Mucosa of descending colon (tissue), 3 donors: Measurements from ENCODE around the gene ARSH. TPM values are rescaled to one million over a fixed set of nuclear protein-coding genes. Genes with fewer than 3 reads are reported as not detected.

Source experiments
- ATAC-seq: fragments of 200-7000 bp; cut with Tn5 transposase; one replicate; pipeline ENCODE4 v1.9.1; 2020; ENCODE audit warnings: mild to moderate bottlenecking, moderate library complexity
- DNase-seq, 3 donors: peaks; one replicate each; pipeline ENCODE4 v3.0.0-alpha.2; 2020
- H3K36me3 ChIP-seq: fragments of 200-600 bp; one replicate; pipeline ENCODE4 v1.8.0; 2021; ENCODE audit warnings: low read depth, mild to moderate bottlenecking
- H3K4me1 ChIP-seq: fragments of 200-600 bp; one replicate; pipeline ENCODE4 v1.8.0; 2021; ENCODE audit warnings: low read depth, mild to moderate bottlenecking
- H3K4me3 ChIP-seq: fragments of 200-600 bp; one replicate; pipeline ENCODE4 v1.8.0; 2021; ENCODE audit warnings: mild to moderate bottlenecking
- H3K9me3 ChIP-seq: fragments of 200-600 bp; one replicate; pipeline ENCODE4 v1.8.0; 2021; ENCODE audit warnings: mild to moderate bottlenecking
- intact Hi-C, 2 donors: fragments of 100-400 bp; cut with DNase I in 1 of 2; cut with micrococcal nuclease in 1 of 2; formaldehyde crosslinking; loops; one replicate each; pipeline versions ENCODE4 v1.11.0 to v1.11.1; 2022; cut with DNase I, micrococcal nuclease
- total RNA-seq, 3 donors: library from RNA; stranded (reverse); fragmentation: NEBNext Ultra II Directional in 2 of 3; extraction: Animal tissue kit (Norgen Biotek cat#: 25700) in 2 of 3; gene quantifications; one replicate each; pipeline versions ENCODE4 v1.2.1 to v1.2.4, GENCODE V29; 2021 to 2023
- TF ChIP-seq, protein P1 (sequence below): fragments of 200-600 bp; IDR thresholded peaks from one replicate; pipeline ENCODE4 v1.8.0; 2022; ENCODE audit warnings: antibody characterized with exemption, mild to moderate bottlenecking
- donor health status: DM: no; HTN: no; CAD: no; lungs with moderate emphysema.
- donor health status: DM: no; HTN: no; CAD: no.
- donor health status: DM: no; HTN: yes; CAD: no.

The ARSH gene
- total RNA-seq, 3 donors from 2014 or later: not detected

DNA sequence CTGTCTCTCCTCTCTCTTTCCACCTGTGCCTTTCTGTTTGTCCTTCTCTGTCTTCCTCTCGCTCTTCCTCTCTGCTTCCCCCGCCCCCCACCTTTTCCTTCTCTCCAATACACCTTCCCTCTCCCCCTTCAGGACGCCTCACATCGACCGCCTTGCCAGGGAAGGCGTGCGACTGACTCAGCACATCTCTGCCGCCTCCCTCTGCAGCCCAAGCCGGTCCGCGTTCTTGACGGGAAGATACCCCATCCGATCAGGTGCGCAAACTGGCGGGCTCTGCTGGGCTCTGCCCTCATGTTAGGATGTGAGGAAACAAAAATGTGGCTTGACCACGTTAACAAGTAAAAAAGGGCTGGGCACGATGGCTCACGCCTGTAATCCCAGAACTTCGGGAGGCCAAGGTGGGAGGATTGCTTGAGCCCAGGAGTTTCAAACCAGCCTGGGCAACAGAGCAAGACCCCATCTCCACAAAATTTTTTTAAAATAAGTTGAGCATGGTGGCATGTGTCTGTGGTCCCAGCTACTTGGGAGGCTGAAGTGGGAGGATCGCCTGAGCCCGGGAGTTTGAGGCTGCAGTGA is 70.2 kb downstream of the ARSH start:
- no peaks in the 10 kb centered on the region for H3K36me3 ChIP-seq
- H3K4me1 ChIP-seq: no peaks in the 10 kb centered on the region
- ATAC-seq: no peak
- TF ChIP-seq, protein P1, sequence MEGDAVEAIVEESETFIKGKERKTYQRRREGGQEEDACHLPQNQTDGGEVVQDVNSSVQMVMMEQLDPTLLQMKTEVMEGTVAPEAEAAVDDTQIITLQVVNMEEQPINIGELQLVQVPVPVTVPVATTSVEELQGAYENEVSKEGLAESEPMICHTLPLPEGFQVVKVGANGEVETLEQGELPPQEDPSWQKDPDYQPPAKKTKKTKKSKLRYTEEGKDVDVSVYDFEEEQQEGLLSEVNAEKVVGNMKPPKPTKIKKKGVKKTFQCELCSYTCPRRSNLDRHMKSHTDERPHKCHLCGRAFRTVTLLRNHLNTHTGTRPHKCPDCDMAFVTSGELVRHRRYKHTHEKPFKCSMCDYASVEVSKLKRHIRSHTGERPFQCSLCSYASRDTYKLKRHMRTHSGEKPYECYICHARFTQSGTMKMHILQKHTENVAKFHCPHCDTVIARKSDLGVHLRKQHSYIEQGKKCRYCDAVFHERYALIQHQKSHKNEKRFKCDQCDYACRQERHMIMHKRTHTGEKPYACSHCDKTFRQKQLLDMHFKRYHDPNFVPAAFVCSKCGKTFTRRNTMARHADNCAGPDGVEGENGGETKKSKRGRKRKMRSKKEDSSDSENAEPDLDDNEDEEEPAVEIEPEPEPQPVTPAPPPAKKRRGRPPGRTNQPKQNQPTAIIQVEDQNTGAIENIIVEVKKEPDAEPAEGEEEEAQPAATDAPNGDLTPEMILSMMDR: no peak
- intact Hi-C loops: no loop called here
- no peak overlapping the region for H3K4me3 ChIP-seq
- DNase-seq: no peak
- H3K9me3 ChIP-seq: no peaks in the 10 kb centered on the region

Other genes starting within 250 kb of the ARSH start
- 10 to 100 TPM in 1 of 3 donors, 1 to 10 TPM in 2; 3.5 to 15.6 (median 3.7) TPM for gene GYG2, start 177.6 kb upstream of the ARSH start, total RNA-seq
- 10 to 100 TPM; 26.2 to 70.9 (median 67.2) TPM for gene ARSD, start 77.2 kb upstream of the ARSH start, total RNA-seq
- under 1 TPM in 1 of 3 donors, not detected in 2; 0.16 TPM for gene ARSF, start 34.9 kb downstream of the ARSH start, total RNA-seq